Vagina (tissue), 2 donors: ENCODE measurements around the gene TIMP2. TPM values are rescaled to one million over a fixed set of nuclear protein-coding genes. Genes with fewer than 3 reads are reported as not detected.

Source experiments
- DNase-seq, 2 donors: peaks; one replicate each; pipeline ENCODE4 v3.0.0-alpha.2; 2017; ENCODE audit errors: extremely low spot score in 2 of 2
- H3K27ac ChIP-seq: fragments of 200-600 bp; sonication (generic); one replicate; pipeline ENCODE4 v1.5.1; 2019
- H3K27me3 ChIP-seq: fragments of 200-600 bp; sonication (generic); one replicate; pipeline ENCODE4 v1.5.1; 2019
- H3K36me3 ChIP-seq, 2 donors: fragments of 200-600 bp; sonication (generic); one replicate each; pipeline ENCODE4 v1.5.1; 2017 to 2019
- H3K4me1 ChIP-seq: fragments of 200-600 bp; sonication (generic); one replicate; pipeline ENCODE4 v1.5.1; 2019
- H3K4me3 ChIP-seq, 2 donors: fragments of 200-600 bp; sonication (generic); 1 replicate in 1 of 2; 2 replicates in 1 of 2; pipeline ENCODE4 v1.5.1; 2016 to 2019
- H3K9me3 ChIP-seq: fragments of 200-600 bp; sonication (generic); one replicate; pipeline ENCODE4 v1.5.1; 2019
- POLR2A ChIP-seq, 2 donors: fragments of 450-650 bp; IDR thresholded peaks; one replicate each; pipeline ENCODE4 v1.6.1; 2017; ENCODE audit warnings: antibody characterized with exemption in 2 of 2, mild to moderate bottlenecking in 2 of 2, moderate library complexity in 2 of 2
- POLR2AphosphoS5 ChIP-seq, 2 donors: sonication (generic); formaldehyde crosslinking; IDR thresholded peaks; one replicate each; pipeline ENCODE4 v1.9.0; 2017; ENCODE audit warnings: antibody characterized with exemption in 2 of 2, mild to moderate bottlenecking in 2 of 2, low read depth in 1 of 2; ENCODE audit not compliant: insufficient read depth in 1 of 2
- intact Hi-C: fragments of 100-400 bp; cut with DNase I; formaldehyde crosslinking; loops from one replicate; pipeline ENCODE4 v1.15.1; 2023
- total RNA-seq: library from RNA; depleted of rRNA; stranded (reverse); fragments of >200 nt; gene quantifications from one replicate; pipeline ENCODE4 v1.2.3, GENCODE V29; 2016
- TF ChIP-seq, protein P1 (sequence below), 3 experiments: fragments of 450-650 bp in 2 of 3; fragments of 200-600 bp in 1 of 3; sonication (generic) in 1 of 3; IDR thresholded peaks; one replicate each; pipeline ENCODE4 v1.5.1; 2017 to 2019; ENCODE audit warnings: antibody characterized with exemption in 3 of 3, mild to moderate bottlenecking in 2 of 3, moderate library complexity in 2 of 3

The TIMP2 gene
- total RNA-seq, 1 donor from 2014 or later = 181 TPM

DNA sequence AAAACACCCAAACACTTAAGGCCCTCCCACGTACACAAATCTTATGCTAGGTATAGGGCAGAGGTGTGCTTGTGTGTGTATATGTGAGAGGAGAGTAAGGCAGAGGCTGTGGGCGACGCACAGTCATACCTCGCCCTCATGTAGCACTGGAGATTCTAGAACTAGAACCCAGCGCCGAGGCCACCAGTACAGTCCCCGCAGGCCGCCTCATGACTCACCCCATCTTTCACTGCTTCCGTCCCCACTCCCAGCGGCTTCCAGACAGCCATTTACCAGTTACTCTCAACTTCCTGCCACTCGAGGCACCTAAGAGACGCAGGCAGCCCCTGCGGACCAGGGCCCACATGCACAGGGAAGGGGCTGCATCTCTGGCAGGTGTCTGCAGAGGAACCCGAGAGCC is 119.9 kb downstream of the TIMP2 start:
- peak overlapping the region; percentile 51 for H3K27ac ChIP-seq
- intact Hi-C loops = no loop called here
- peaks cover 9% of the 10 kb centered on the region for H3K4me1 ChIP-seq
- TF ChIP-seq POLR2A (IDR thresholded peaks at IDR 0.05) (no peak), POLR2AphosphoS5 (IDR thresholded peaks at IDR 0.05; ENCODE audit: insufficient read depth in 1 of 2, low read depth in 1 of 2) (no peak)
- TF ChIP-seq, protein P1, sequence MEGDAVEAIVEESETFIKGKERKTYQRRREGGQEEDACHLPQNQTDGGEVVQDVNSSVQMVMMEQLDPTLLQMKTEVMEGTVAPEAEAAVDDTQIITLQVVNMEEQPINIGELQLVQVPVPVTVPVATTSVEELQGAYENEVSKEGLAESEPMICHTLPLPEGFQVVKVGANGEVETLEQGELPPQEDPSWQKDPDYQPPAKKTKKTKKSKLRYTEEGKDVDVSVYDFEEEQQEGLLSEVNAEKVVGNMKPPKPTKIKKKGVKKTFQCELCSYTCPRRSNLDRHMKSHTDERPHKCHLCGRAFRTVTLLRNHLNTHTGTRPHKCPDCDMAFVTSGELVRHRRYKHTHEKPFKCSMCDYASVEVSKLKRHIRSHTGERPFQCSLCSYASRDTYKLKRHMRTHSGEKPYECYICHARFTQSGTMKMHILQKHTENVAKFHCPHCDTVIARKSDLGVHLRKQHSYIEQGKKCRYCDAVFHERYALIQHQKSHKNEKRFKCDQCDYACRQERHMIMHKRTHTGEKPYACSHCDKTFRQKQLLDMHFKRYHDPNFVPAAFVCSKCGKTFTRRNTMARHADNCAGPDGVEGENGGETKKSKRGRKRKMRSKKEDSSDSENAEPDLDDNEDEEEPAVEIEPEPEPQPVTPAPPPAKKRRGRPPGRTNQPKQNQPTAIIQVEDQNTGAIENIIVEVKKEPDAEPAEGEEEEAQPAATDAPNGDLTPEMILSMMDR (IDR thresholded peaks at IDR 0.05) = no peak
- no peak for DNase-seq
- no peaks in the 10 kb centered on the region for H3K9me3 ChIP-seq
- H3K4me3 ChIP-seq = no peak overlapping the region
- peaks cover 0 to 64% of the 10 kb centered on the region in 2 donors for H3K36me3 ChIP-seq
- H3K27me3 ChIP-seq = no peaks in the 10 kb centered on the region

DNA sequence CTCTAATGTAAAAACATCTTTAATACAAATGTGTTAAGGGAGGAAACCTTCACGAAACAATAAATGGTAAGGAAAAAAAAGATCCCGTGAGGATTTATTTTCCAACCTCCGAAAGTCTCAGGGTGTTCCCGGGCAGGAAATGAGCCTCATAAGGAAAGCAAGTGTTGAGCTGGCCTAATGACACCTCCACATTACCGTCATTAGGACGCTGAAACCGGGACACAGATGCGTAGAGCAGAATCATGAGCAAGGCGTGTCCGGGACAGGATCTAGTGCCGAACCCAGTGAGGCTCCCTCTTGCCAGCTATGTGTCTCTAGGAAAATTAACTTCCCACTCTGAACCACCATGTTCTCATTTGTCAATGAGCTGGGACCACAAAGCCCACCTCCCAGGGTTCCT is 120.4 kb downstream of the TIMP2 start:
- intact Hi-C loops = no loop called here
- peaks cover 9% of the 10 kb centered on the region for H3K4me1 ChIP-seq
- peak overlapping the region; percentile 51 for H3K27ac ChIP-seq
- H3K9me3 ChIP-seq = no peaks in the 10 kb centered on the region
- no peaks in the 10 kb centered on the region for H3K27me3 ChIP-seq
- peaks cover 0 to 59% of the 10 kb centered on the region in 2 donors for H3K36me3 ChIP-seq
- H3K4me3 ChIP-seq = no peak overlapping the region
- DNase-seq = no peak
- TF ChIP-seq, protein P1 (IDR thresholded peaks at IDR 0.05) = no peak
- TF ChIP-seq POLR2AphosphoS5 (IDR thresholded peaks at IDR 0.05; ENCODE audit: insufficient read depth in 1 of 2, low read depth in 1 of 2) = peak in 1 of 2 donors; percentile 80

DNA sequence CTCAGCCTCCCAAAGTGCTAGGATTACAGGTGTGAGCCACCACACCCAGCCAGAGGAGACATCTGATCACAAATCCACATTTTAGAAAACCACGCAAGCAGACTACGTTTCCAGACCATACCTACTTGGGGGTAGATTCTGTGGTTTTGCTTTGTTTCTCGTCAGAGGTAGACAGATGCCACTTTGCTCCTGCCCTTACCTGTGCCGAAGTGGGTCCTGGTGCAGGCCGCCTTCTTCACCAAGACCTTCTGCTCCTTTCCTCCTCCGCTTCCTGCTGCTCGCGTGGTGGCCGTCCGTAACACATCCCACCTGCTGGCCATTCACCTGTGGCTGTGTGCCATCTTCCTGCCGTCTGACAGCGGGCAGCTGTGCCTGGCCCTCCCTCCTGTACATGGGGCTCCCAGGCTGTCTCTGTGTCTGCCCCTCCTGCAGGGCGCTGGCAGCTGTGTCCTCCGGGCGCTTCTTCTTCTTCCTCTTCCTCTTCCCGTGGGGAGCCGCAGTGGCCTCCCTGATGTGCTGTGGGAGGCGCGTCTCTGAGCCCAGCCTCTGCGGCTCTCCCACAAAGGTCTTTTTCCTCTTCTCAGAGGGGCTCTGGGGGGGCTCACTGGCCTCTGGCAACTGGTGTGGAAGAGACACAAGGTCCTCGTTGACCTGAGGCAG is 121.9 kb downstream of the TIMP2 start:
- Histone ChIP-seq H3K4me1 (peaks cover 9% of the 10 kb centered on the region), H3K36me3 (peaks cover 0 to 62% of the 10 kb centered on the region in 2 donors), H3K27me3 (no peaks in the 10 kb centered on the region)

More for the DNA sequence above, 121.9 kb downstream of the TIMP2 start:
- TF ChIP-seq POLR2AphosphoS5 (IDR thresholded peaks at IDR 0.05; ENCODE audit: insufficient read depth in 1 of 2, low read depth in 1 of 2) (peak in 1 of 2 donors; percentile 17), POLR2A (IDR thresholded peaks at IDR 0.05) (no peak)
- TF ChIP-seq, protein P1 (IDR thresholded peaks at IDR 0.05) = no peak
- Histone ChIP-seq H3K27ac (peak overlapping the region; percentile 11), H3K4me3 (no peak overlapping the region), H3K9me3 (no peaks in the 10 kb centered on the region)
- intact Hi-C loops = no loop called here
- DNase-seq = no peak

Other genes starting within 250 kb of the TIMP2 start
- gene CYTH1, start 143.1 kb downstream of the TIMP2 start, total RNA-seq = 62.9 TPM
- gene USP36, start 84.6 kb downstream of the TIMP2 start, total RNA-seq = 71.2 TPM
- gene CEP295NL, start 22.2 kb downstream of the TIMP2 start, total RNA-seq = 7.9 TPM
- gene LGALS3BP, start 54.5 kb upstream of the TIMP2 start, total RNA-seq = 488 TPM
- gene CANT1, start 84.4 kb upstream of the TIMP2 start, total RNA-seq = 23.1 TPM
- gene C1QTNF1, start 98.8 kb upstream of the TIMP2 start, total RNA-seq = 30.7 TPM
- 13.8 TPM for gene ENGASE, start 149.4 kb upstream of the TIMP2 start, total RNA-seq